Gastroesophageal sphincter (tissue), 4 donors: Measurements from ENCODE around the gene SLC47A2. TPM values are rescaled to one million over a fixed set of nuclear protein-coding genes. Genes with fewer than 3 reads are reported as not detected.

ENCODE experiments used
- ATAC-seq: fragments of 150-250 bp; one replicate; pipeline ENCODE4 v1.9.1; 2016; ENCODE audit warnings: mild to moderate bottlenecking, moderate library complexity
- H3K27ac ChIP-seq, 4 donors: fragments of 200-600 bp; sonication (generic) in 3 of 4; 1 replicate in 3 of 4; 2 replicates in 1 of 4; pipeline ENCODE4 v1.5.1; 2016 to 2019
- H3K27me3 ChIP-seq: fragments of 200-600 bp; sonication (generic); one replicate; pipeline ENCODE4 v1.5.1; 2019
- H3K36me3 ChIP-seq, 2 donors: fragments of 200-600 bp; sonication (generic); one replicate each; pipeline ENCODE4 v1.5.1; 2019; ENCODE audit warnings: control low read depth in 1 of 2
- H3K4me1 ChIP-seq, 3 donors: fragments of 200-600 bp; sonication (generic); 1 replicate in 2 of 3; 2 replicates in 1 of 3; pipeline ENCODE4 v1.5.1; 2016 to 2019; ENCODE audit warnings: control low read depth in 2 of 3
- H3K4me3 ChIP-seq, 2 donors: fragments of 200-600 bp; sonication (generic); one replicate each; pipeline ENCODE4 v1.5.1; 2019; ENCODE audit warnings: mild to moderate bottlenecking in 1 of 2, moderate library complexity in 1 of 2
- H3K9me3 ChIP-seq, 3 donors: fragments of 200-600 bp; sonication (generic); one replicate each; pipeline ENCODE4 v1.5.1; 2017 to 2019; ENCODE audit warnings: control low read depth in 2 of 3
- EP300 ChIP-seq: sonication (generic); formaldehyde crosslinking; IDR thresholded peaks from one replicate; pipeline ENCODE4 v1.6.1; 2017; ENCODE audit warnings: antibody characterized with exemption, mild to moderate bottlenecking
- POLR2A ChIP-seq, 2 donors: fragments of 450-650 bp; IDR thresholded peaks; one replicate each; pipeline ENCODE4 v1.6.1; 2017; ENCODE audit warnings: antibody characterized with exemption in 2 of 2, mild to moderate bottlenecking in 2 of 2, moderate library complexity in 1 of 2
- POLR2AphosphoS5 ChIP-seq: sonication (generic); formaldehyde crosslinking; IDR thresholded peaks from one replicate; pipeline ENCODE4 v1.6.1; 2017; ENCODE audit warnings: antibody characterized with exemption
- WGBS, 2 donors: methylation state at CpG; one replicate each; pipeline ENCODE4 v1.1.5; 2018; ENCODE audit warnings: low coverage in 1 of 2; 5-methylcytosine and 5-hydroxymethylcytosine counted together
- small RNA-seq, 4 donors: library from RNA; depleted of rRNA; stranded (forward); fragments of <200 nt; gene quantifications; one replicate each; pipeline ENCODE3, GENCODE V24; 2016
- total RNA-seq, 4 donors: library from RNA; depleted of rRNA; stranded (reverse); fragments of >200 nt; gene quantifications; one replicate each; pipeline ENCODE4 v1.1.0, GENCODE V29; 2016
- TF ChIP-seq, protein P1 (sequence below), 4 experiments: fragments of 200-600 bp in 2 of 4; fragments of 450-650 bp in 2 of 4; sonication (generic) in 1 of 4; IDR thresholded peaks; one replicate each; pipeline ENCODE4 v1.5.1; 2017 to 2019; ENCODE audit warnings: antibody characterized with exemption in 4 of 4, mild to moderate bottlenecking in 2 of 4, moderate library complexity in 2 of 4

The SLC47A2 gene
- total RNA-seq, 4 donors from 2014 or later = not detected

DNA sequence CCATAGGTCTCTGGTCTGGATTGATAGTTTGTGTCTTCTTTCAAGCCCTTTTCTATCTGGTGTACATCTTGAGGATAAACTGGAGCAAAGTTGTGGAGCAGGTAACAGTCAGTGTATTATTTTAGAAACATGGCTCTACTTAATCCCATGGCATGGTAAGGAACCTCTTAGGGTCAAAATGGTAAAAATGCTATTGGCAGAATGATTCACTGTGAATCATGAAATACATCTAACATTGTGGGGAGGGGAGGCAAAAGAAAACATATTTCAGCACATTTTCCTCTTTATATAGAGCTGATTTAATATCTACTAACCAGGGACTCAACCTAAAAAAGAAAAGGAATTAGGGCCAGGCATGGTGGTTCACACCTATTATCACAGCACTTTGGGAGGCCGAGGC lies 85.7 kb downstream of the SLC47A2 start:
- Histone ChIP-seq H3K4me3 (no peak overlapping the region), H3K36me3 (no peaks in the 10 kb centered on the region), H3K27me3 (no peaks in the 10 kb centered on the region), H3K4me1 (no peaks in the 10 kb centered on the region), H3K9me3 (no peaks in the 10 kb centered on the region), H3K27ac (no peak overlapping the region)
- WGBS, 2 donors = 100% methylated on average over 1 of the region's 1 CpG
- TF ChIP-seq POLR2A (IDR thresholded peaks at IDR 0.05) (no peak), EP300 (no peak), POLR2AphosphoS5 (no peak)
- TF ChIP-seq, protein P1, sequence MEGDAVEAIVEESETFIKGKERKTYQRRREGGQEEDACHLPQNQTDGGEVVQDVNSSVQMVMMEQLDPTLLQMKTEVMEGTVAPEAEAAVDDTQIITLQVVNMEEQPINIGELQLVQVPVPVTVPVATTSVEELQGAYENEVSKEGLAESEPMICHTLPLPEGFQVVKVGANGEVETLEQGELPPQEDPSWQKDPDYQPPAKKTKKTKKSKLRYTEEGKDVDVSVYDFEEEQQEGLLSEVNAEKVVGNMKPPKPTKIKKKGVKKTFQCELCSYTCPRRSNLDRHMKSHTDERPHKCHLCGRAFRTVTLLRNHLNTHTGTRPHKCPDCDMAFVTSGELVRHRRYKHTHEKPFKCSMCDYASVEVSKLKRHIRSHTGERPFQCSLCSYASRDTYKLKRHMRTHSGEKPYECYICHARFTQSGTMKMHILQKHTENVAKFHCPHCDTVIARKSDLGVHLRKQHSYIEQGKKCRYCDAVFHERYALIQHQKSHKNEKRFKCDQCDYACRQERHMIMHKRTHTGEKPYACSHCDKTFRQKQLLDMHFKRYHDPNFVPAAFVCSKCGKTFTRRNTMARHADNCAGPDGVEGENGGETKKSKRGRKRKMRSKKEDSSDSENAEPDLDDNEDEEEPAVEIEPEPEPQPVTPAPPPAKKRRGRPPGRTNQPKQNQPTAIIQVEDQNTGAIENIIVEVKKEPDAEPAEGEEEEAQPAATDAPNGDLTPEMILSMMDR (IDR thresholded peaks at IDR 0.05) = no peak
- ATAC-seq = no peak

- H3K36me3 ChIP-seq = no peaks in the 10 kb centered on the region
- H3K4me1 ChIP-seq = no peaks in the 10 kb centered on the region
- TF ChIP-seq POLR2A (IDR thresholded peaks at IDR 0.05) = no peak
- no peak for TF ChIP-seq EP300
- TF ChIP-seq POLR2AphosphoS5 = no peak
- no peak overlapping the region for H3K4me3 ChIP-seq
- 81 to 93% methylated on average over 3 to 4 of the region's 4 CpGs for WGBS, 2 donors
- H3K27ac ChIP-seq = no peak overlapping the region
- ATAC-seq = no peak
- no peaks in the 10 kb centered on the region for H3K9me3 ChIP-seq
- no peaks in the 10 kb centered on the region for H3K27me3 ChIP-seq
Measured at GRCh38 chr17:19630035-19630434, 86.3 kb downstream of the SLC47A2 start.

- no peaks in the 10 kb centered on the region for H3K4me1 ChIP-seq
- ATAC-seq = no peak
- WGBS, 2 donors = 50 to 76% methylated on average over 2 to 3 of the region's 3 CpGs
- no peak for TF ChIP-seq POLR2A (IDR thresholded peaks at IDR 0.05)
- TF ChIP-seq EP300 = no peak
- TF ChIP-seq, protein P1 (IDR thresholded peaks at IDR 0.05) = no peak
- TF ChIP-seq POLR2AphosphoS5 = no peak
- no peak overlapping the region for H3K4me3 ChIP-seq
- H3K36me3 ChIP-seq = no peaks in the 10 kb centered on the region
- no peaks in the 10 kb centered on the region for H3K27me3 ChIP-seq
- H3K27ac ChIP-seq = no peak overlapping the region
- no peaks in the 10 kb centered on the region for H3K9me3 ChIP-seq
Measured at GRCh38 chr17:19629449-19629848, 86.9 kb downstream of the SLC47A2 start.

Small RNA genes lying within 50 kb of the gene (small RNA-seq; reads per million reads assigned to genes)
- gene RF00322 = 0 reads per million in 4 donors

Other genes with a start within 250 kb of the SLC47A2 start
- gene SLC47A1, start 182.7 kb downstream of the SLC47A2 start, total RNA-seq = 1 to 10 TPM in 2 of 4 donors, under 1 TPM in 1, not detected in 1; 0.72 to 2.2 (median 1.4) TPM
- gene ALDH3A2, start 67.8 kb downstream of the SLC47A2 start, total RNA-seq = 100 to 1,000 TPM in 3 of 4 donors, 10 to 100 TPM in 1; 61.9 to 162 (median 124) TPM
- 10 to 100 TPM in 1 of 4 donors, 1 to 10 TPM in 3; 1.6 to 18.8 (median 3.1) TPM for gene ALDH3A1, start 31.7 kb upstream of the SLC47A2 start, total RNA-seq
- gene ULK2, start 151.4 kb upstream of the SLC47A2 start, total RNA-seq = 10 to 100 TPM; 29.2 to 48.7 (median 47.5) TPM